ENCODE measurements around the gene SLC2A1. TPM values are rescaled to one million over a fixed set of nuclear protein-coding genes. Genes with fewer than 3 reads are reported as not detected.

The SLC2A1 gene
- total RNA-seq, 1 donor from 2014 or later: 1,021 TPM

- no peak overlapping the region for H3K4me3 ChIP-seq (ENCODE audit: low read depth, low read length)
- peaks cover 6% of the 10 kb centered on the region for H3K27me3 ChIP-seq (ENCODE audit: control insufficient read depth, insufficient read depth, low read length)
- no peak for DNase-seq (ENCODE audit: low read depth)
- no peak for TF ChIP-seq CTCF (IDR thresholded peaks at IDR 0.05; ENCODE audit: insufficient read depth, low read length, poor library complexity, severe bottlenecking)
- no peaks in the 10 kb centered on the region for H3K36me3 ChIP-seq (ENCODE audit: control insufficient read depth, insufficient read depth, low read length)
Observed at GRCh38 chr1:42888013-42888633, 70.5 kb downstream of the SLC2A1 start.

GRCh38 chr1:42887366-42887765 lies 71.3 kb downstream of the SLC2A1 start:
- no peaks in the 10 kb centered on the region for H3K36me3 ChIP-seq (ENCODE audit: control insufficient read depth, insufficient read depth, low read length)
- H3K27me3 ChIP-seq (ENCODE audit: control insufficient read depth, insufficient read depth, low read length): peaks cover 6% of the 10 kb centered on the region
- no peak for DNase-seq (ENCODE audit: low read depth)
- TF ChIP-seq CTCF (IDR thresholded peaks at IDR 0.05; ENCODE audit: insufficient read depth, low read length, poor library complexity, severe bottlenecking): no peak
- H3K4me3 ChIP-seq (ENCODE audit: low read depth, low read length): no peak overlapping the region

- H3K4me3 ChIP-seq (ENCODE audit: low read depth, low read length): no peak overlapping the region
- H3K27me3 ChIP-seq (ENCODE audit: control insufficient read depth, insufficient read depth, low read length): peaks cover 6% of the 10 kb centered on the region
- DNase-seq (ENCODE audit: low read depth): no peak
- H3K36me3 ChIP-seq (ENCODE audit: control insufficient read depth, insufficient read depth, low read length): no peaks in the 10 kb centered on the region
- no peak for TF ChIP-seq CTCF (IDR thresholded peaks at IDR 0.05; ENCODE audit: insufficient read depth, low read length, poor library complexity, severe bottlenecking)
Observed at GRCh38 chr1:42886800-42887199, 71.9 kb downstream of the SLC2A1 start.

GRCh38 chr1:42886046-42886739 lies 72.5 kb downstream of the SLC2A1 start:
- Histone ChIP-seq H3K27me3 (ENCODE audit: control insufficient read depth, insufficient read depth, low read length) (peaks cover under 1% of the 10 kb centered on the region), H3K36me3 (ENCODE audit: control insufficient read depth, insufficient read depth, low read length) (no peaks in the 10 kb centered on the region), H3K4me3 (ENCODE audit: low read depth, low read length) (no peak overlapping the region)
- no peak for DNase-seq (ENCODE audit: low read depth)
- no peak for TF ChIP-seq CTCF (IDR thresholded peaks at IDR 0.05; ENCODE audit: insufficient read depth, low read length, poor library complexity, severe bottlenecking)

GRCh38 chr1:42880384-42880783 lies 78.3 kb downstream of the SLC2A1 start:
- peaks cover 4% of the 10 kb centered on the region for H3K27me3 ChIP-seq (ENCODE audit: control insufficient read depth, insufficient read depth, low read length)
- DNase-seq (ENCODE audit: low read depth): no peak
- H3K36me3 ChIP-seq (ENCODE audit: control insufficient read depth, insufficient read depth, low read length): no peaks in the 10 kb centered on the region
- no peak for TF ChIP-seq CTCF (IDR thresholded peaks at IDR 0.05; ENCODE audit: insufficient read depth, low read length, poor library complexity, severe bottlenecking)
- no peak overlapping the region for H3K4me3 ChIP-seq (ENCODE audit: low read depth, low read length)

Data from kidney epithelial cell (primary cell).